Measurements from ENCODE around the gene MCTP1.

DNA sequence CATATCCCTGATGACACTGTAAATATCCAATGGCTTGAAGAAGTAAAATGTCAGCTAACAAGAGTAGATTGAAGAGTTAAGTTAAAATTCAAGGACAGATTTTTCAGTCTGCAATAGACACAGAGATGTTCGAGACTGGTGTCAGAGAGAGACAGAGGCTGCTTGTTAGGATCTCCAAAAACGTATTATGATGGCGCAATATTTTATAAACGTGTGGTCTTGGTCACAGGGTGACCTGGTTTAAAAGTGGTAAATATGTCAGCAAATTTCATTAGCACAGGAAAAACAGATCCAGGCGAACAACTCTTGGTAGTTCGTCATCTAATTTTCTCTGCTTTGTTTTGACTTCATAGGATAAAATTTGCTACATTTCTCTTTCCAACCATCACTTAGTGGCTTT, 317.4 kb downstream of the MCTP1 start:
- TF ChIP-seq, protein P1, sequence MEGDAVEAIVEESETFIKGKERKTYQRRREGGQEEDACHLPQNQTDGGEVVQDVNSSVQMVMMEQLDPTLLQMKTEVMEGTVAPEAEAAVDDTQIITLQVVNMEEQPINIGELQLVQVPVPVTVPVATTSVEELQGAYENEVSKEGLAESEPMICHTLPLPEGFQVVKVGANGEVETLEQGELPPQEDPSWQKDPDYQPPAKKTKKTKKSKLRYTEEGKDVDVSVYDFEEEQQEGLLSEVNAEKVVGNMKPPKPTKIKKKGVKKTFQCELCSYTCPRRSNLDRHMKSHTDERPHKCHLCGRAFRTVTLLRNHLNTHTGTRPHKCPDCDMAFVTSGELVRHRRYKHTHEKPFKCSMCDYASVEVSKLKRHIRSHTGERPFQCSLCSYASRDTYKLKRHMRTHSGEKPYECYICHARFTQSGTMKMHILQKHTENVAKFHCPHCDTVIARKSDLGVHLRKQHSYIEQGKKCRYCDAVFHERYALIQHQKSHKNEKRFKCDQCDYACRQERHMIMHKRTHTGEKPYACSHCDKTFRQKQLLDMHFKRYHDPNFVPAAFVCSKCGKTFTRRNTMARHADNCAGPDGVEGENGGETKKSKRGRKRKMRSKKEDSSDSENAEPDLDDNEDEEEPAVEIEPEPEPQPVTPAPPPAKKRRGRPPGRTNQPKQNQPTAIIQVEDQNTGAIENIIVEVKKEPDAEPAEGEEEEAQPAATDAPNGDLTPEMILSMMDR (IDR thresholded peaks at IDR 0.05; ENCODE audit: low read depth, low read length, poor library complexity, severe bottlenecking): no peak
- TF ChIP-seq EZH2phosphoT487 (IDR thresholded peaks at IDR 0.05; ENCODE audit: borderline replicate concordance, low read length): no peak
